Mammary epithelial cell (primary cell): Measurements from ENCODE around the gene MEIOSIN.

Experiments
- EZH2 ChIP-seq: IDR thresholded peaks from 2 replicates; pipeline ENCODE4 v1.6.1; 2012; ENCODE audit warnings: low read length, inconsistent platforms, borderline replicate concordance
- TF ChIP-seq, protein P1 (sequence below), 2 donors: IDR thresholded peaks in 1 of 2; conservative IDR thresholded peaks in 1 of 2; 2 replicates each; pipeline ENCODE4 v1.5.1; 2011 to 2012; ENCODE audit warnings: inconsistent platforms in 2 of 2, low read length in 2 of 2, mild to moderate bottlenecking in 2 of 2, control low read depth in 1 of 2, low read depth in 1 of 2; ENCODE audit not compliant: insufficient read depth in 1 of 2; ENCODE audit errors: extremely low read depth in 1 of 2

DNA sequence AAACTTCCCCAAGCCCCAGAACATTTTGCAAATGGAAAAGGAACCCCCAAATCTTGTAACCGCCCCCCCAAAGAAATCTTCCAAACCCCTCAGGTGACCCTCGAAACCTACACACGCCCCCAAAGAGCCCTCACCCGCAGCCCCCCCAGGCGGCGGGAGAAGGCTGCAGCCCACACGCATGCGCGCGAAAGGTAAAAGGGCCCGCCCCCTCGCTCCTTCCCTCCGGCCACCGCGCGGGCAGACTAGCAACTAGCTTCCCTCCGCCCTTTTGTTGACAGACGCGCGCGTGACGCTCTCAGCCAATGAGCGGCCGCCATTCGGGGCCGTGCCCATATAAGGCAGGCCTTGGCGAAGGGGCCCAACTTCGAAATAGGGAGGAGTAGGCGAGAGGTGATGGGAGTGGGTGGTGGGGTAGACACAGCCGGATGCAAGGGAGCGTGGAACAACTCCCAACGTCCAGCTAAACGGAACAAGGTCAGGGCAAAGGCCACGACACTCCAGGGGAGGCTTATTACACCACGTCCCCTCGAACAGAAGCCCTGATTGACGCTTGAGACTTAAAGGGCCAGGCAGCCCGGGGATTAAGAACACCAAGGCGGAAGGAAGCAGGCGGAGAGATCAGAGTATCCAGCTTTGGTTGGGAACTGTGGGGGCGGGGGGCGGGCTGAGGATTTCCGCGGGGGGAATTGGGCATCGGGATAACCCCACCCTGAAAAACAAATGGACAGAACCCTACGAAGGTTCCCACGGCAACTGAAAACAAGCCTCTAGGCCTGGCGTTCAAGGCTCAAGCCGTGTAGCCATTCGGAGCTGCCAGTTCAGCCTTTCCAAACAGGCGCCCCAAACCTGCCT, 15.9 kb upstream of the MEIOSIN start:
- TF ChIP-seq, protein P1, sequence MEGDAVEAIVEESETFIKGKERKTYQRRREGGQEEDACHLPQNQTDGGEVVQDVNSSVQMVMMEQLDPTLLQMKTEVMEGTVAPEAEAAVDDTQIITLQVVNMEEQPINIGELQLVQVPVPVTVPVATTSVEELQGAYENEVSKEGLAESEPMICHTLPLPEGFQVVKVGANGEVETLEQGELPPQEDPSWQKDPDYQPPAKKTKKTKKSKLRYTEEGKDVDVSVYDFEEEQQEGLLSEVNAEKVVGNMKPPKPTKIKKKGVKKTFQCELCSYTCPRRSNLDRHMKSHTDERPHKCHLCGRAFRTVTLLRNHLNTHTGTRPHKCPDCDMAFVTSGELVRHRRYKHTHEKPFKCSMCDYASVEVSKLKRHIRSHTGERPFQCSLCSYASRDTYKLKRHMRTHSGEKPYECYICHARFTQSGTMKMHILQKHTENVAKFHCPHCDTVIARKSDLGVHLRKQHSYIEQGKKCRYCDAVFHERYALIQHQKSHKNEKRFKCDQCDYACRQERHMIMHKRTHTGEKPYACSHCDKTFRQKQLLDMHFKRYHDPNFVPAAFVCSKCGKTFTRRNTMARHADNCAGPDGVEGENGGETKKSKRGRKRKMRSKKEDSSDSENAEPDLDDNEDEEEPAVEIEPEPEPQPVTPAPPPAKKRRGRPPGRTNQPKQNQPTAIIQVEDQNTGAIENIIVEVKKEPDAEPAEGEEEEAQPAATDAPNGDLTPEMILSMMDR (conservative IDR thresholded peaks at IDR 0.05 in 1 of 2, IDR thresholded peaks at IDR 0.05 in 1 of 2; ENCODE audit: extremely low read depth in 1 of 2, insufficient read depth in 1 of 2, low read depth in 1 of 2, low read length in 2 of 2), result peak; percentile 5 to 29
- no peak for TF ChIP-seq EZH2
